CD4-positive, alpha-beta T cell treated with Interleukin-10 for 1 hour (primary cell): ENCODE data around the gene TERT.
A peak's percentile ranks its signal among the peaks of the same experiment; 100 is the strongest.

Experiments used
- DNase-seq: peaks from one replicate; pipeline ENCODE4 v3.0.0-alpha.2; 2020

TERT gene

GRCh38 chr5:1255081-1255561, 39.7 kb downstream of the TERT start:
- peak; percentile 62 for DNase-seq

DNA sequence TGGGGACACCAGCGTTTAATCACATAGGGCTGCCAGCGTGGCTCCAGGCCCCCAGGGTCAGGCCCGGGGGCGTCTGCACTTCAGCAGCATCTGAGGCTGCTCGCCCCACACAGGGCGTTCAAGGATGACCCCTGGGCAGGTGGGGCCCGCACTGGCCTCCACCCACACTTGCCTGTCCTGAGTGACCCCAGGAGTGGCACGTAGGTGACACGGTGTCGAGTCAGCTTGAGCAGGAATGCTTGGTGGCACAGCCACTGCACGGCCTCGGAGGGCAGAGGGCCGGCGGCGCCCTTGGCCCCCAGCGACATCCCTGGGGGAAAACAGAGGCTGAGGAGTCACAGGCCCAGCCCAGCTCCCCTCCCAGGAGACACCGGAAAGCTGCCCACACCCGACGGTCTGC, 40.7 kb downstream of the TERT start:
- DNase-seq = no peak

- DNase-seq = no peak
Observed at GRCh38 chr5:1253456-1254105, 41.3 kb downstream of the TERT start.

- DNase-seq = no peak
Observed at GRCh38 chr5:1252681-1253080, 42.2 kb downstream of the TERT start.

- DNase-seq = no peak
Observed at GRCh38 chr5:1251678-1252580, 42.9 kb downstream of the TERT start.

DNA sequence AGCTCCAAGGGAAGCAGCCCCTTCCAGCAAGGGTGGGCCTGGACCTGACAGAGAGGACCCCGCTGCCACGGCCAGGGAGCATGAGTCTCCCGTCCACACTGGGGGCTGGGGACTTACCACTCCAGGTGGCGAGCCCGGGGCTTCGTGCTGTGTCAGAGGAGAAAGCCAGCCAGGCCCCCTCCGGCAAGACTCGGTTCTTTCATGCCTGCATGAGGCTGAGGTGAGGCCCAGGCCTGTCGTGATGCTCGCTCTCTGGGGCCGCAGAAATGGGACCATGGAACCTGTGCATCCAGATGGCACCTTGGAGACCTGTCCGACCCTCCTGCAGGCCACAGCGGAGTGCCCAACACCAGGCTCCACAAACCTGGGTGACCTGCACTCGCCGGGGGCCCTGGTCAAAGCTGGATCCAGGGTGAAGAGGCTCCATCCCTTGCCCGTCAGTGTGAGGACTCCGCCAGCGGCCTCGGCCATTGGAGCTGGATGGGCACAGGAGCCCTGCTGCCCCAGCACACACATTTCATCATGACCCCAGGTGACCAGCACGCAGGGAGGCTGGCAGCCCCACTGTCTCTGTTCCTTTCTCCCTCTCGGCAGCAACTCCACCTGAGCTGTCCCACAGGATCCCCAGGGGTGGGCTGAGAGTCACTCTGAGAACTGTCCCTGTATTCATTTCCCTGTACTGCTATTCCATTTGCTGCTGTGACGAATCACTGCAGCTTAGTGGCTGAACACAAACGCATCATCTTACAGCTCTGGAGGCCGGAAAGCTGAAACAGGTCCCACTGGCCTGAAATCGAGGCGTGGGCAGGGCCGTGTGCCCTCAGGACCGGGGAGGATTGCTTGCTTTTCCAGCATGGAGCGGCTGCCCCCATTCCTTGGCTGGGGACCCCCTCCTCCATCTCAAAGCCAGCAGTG, 45.2 kb downstream of the TERT start:
- DNase-seq = no peak

GRCh38 chr5:1247811-1248210, 47.1 kb downstream of the TERT start:
- DNase-seq = no peak

DNA sequence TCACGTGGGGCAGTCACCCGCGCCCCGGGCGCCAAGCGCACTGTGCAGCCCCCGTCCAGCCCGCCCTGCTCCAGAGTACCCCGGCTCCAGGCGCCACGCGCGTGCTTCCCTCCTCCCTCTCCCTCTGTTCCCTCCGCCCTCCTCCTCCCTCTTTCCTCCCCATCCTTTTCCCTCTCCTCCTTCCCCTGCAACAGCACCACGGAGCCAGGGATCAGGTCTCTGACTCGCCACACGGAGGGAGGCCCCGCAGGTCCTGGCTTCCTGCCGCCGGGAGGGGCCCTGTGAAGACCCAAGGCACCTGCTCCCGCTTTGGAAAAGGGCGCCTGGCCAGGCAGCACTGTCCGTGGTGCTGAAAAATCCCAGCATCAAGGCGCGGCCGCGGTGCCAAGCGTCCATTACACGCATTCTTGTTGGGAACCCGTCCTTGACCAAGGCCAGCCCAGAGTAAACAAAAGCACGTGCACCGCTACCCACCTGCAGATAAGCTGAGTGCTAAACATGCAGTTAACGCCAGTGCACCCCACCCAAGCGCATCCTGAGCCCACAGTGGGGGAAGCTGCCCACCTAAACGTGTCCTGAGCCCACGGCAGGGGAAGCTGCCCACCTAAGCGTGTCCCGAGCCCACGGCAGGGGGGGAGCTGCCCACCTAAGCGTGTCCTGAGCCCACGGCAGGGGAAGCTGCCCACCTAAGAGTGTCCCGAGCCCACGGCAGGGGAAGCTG, 48.0 kb downstream of the TERT start:
- peak; percentile 4 for DNase-seq

GRCh38 chr5:1245905-1246576, 48.8 kb downstream of the TERT start:
- DNase-seq = no peak

DNA sequence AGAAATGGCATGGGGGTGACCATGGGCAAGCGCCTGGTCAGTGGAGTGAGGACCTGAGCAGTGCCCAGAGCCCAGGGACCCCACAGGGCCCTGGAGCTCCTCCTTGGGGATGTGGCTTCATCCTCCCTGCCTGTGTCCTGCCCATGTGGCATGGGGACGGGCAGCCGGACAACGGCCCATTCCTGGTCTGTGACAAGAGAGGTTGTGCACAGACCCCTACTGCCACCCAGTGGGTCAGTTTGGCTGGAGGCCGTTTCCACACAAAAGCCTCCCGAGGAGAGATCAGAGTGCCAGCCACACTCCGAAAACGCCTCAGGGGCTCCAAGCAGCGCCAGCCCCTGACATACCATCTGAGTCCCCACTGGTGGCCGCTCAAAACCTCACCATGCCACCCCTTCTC, 49.9 kb downstream of the TERT start:
- DNase-seq = no peak

- DNase-seq = no peak
Observed at GRCh38 chr5:1244255-1244654, 50.6 kb downstream of the TERT start.

GRCh38 chr5:1243487-1244130, 51.3 kb downstream of the TERT start:
- DNase-seq = no peak

DNA sequence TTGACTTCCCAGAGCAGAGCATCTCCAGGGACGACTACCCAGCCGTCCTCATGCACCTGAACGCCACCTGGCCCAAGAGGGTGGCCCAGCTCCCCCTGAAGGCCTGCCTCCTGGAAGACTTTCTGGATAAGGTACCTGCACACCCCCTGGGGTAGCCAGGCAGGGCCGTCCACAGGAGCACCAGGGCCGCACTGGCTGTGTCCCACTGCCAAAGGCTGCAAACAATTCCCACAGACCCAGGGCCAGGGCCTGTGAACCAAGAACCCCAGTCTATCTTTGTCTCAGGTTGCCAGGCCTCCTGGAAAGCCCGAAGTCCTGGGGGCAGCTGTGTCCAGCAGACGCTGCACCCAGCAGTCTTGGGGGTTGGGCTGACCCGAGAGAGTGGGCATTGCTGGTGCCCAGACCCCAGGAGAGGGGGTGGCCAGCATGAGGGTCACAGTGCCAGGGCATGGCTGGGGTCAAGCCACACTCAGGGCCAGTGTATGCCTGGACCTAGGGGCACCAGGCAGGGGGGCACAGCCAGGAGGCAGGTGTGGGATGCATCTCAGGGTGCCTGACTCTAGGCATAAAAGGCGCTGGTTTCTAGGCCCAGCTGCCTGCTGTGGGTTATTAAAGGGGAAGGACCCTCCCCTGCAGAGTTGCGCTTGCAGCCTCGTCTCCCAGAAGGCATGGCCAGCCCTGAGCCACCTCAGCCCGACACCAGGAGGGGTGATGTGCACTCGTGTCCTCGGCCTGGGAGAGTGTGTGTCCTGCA, 52.0 kb downstream of the TERT start:
- DNase-seq = no peak

- no peak for DNase-seq
Observed at GRCh38 chr5:1241509-1242080, 53.3 kb downstream of the TERT start.

DNA sequence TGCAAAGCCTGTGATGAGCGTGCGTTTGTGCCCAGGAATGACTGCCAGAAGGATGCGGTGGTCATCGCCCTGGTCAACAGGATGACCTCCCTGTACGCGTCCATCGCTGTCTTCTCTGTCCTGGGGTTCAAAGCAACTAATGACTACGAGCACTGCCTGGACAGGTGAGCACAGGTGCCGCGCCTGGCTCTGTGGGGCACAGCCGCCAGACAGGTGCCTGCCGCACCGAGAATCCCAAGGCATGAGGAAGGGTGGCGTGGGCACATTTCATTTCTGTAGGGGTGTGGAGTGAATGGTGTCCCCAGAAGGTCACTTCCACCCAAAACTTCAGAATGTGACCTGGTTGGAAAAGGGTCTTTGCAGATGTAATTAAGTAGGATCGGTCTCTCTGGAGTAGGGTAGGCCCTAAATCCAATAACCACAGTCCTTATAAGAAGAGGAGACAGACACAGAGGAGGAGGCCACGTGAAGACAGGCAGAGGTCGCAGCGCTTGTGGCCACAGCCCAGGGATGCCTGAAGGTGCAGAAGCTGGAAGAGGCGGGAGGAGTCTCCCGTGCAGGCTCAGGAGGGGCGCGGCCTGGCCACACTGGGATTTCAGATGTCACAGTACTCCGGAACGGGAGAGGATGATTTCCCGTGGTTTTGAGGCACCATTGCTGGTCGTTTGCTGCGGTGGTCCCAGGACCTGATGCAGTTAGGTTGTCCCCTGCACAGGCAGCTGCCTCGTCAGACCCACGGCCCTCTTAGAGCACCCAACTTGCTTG, 54.2 kb downstream of the TERT start:
- no peak for DNase-seq

DNA sequence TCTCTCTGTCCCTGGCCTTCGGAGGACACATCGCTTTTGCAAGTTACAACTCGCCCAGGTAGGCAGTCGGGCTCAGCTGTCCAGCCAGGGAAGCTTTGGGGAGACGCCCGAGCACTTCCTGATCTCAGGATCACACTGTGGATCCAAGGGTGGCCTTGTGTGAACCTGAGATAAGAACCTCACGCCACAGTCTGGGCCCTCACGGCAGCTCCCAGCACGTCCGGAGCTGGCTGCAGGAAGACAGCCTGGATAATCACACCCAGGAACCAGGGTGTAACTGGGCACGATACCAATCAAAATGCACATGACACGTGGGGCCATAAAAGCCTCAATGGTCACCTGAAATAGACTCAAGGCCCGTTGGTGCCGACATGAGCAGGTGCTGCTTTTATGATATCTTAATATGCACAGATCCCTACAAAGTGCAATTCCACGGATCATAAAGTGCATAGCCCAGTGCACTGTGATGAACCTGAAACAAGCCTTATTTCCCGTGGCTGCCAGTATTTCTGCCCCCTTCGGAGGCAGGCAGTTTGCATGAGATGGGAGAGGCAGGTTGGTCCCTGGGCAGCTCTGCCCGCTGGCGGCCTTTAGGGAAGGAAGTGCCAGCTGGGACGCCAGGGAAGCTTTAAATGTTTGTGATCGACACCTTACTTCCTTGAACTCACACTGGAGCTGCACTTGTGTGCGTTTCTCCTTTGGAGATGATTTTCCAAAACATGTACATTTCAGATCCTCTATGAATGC, 55.2 kb downstream of the TERT start:
- DNase-seq = no peak

DNA sequence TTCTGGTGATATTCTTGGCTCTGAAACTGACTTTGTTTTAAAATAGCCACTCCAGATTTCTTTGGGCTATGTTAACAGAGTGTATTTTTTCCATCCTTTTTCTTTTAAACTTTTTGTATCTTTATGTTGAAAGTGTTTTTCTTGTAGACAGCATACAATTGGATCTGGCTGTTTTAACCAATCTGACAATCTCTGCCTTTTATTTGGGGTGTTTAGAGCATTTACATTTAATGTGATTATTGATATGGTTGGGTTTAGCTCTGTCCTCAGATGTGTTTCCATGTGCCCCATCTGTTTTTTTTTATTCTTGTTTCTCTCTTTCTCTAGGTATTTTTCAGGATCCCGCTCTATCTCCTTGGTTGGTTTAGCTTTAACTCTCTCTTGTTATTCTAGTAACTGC, 59.0 kb downstream of the TERT start:
- no peak for DNase-seq

- DNase-seq = no peak
Observed at GRCh38 chr5:1235379-1235778, 59.5 kb downstream of the TERT start.

GRCh38 chr5:1232780-1233179, 62.1 kb downstream of the TERT start:
- DNase-seq = no peak
